Endothelial cell of umbilical vein (primary cell): ENCODE results near the gene ARHGEF26. TPM values are rescaled to one million over a fixed set of nuclear protein-coding genes. Genes with fewer than 3 reads are reported as not detected.

Experiments
- BruUV-seq: library from RNA; stranded (reverse); fragments of 400-500 nt; replicated peaks from 2 replicates; lab custom pipeline; 2021; lab: Mats Ljungman, UMichigan
- CTCF ChIA-PET: fragments of 300-600, 350-600 bp; sonication (Branson Sonifier 250); formaldehyde crosslinking; loops from one replicate; lab custom pipeline; 2021; ENCODE audit warnings: antibody characterized with exemption, inconsistent platforms; lab: Charles Lee
- POLR2A ChIA-PET: fragments of 300-600, 350-600 bp; sonication (Branson Sonifier 250); formaldehyde crosslinking; loops from one replicate; lab custom pipeline; 2021; ENCODE audit warnings: antibody characterized with exemption, inconsistent platforms; lab: Charles Lee
- DNase-seq: peaks from one replicate; pipeline ENCODE4 v3.0.0-alpha.2; 2011; ENCODE audit warnings: low read depth, low spot score
- FAIRE-seq: peaks from 2 replicates; lab custom pipeline; 2011; peaks lifted over from hg19 to GRCh38; lab: Jason Lieb, UNC
- H2AFZ ChIP-seq: 2 replicates; pipeline ENCODE4 v1.6.0; 2012; ENCODE audit warnings: low read depth, low read length, control low read depth, inconsistent platforms
- H3K27ac ChIP-seq: 2 replicates; pipeline ENCODE4 v1.5.1; 2011; ENCODE audit warnings: low read depth, mild to moderate bottlenecking, control low read depth, low read length, moderate library complexity; ENCODE audit not compliant: insufficient read depth
- H3K27me3 ChIP-seq, 2 experiments: 2 replicates each; pipeline versions ENCODE4 v1.6.0 to v1.6.1; 2011; ENCODE audit warnings: low read length in 2 of 2, mixed read lengths in 1 of 2; ENCODE audit not compliant: control insufficient read depth in 2 of 2, insufficient read depth in 2 of 2
- H3K36me3 ChIP-seq, 2 experiments: 2 replicates in 1 of 2; 3 replicates in 1 of 2; pipeline ENCODE4 v1.5.1; 2011; ENCODE audit warnings: low read length in 2 of 2, mild to moderate bottlenecking in 1 of 2, moderate library complexity in 1 of 2; ENCODE audit not compliant: control insufficient read depth in 2 of 2, insufficient read depth in 2 of 2; ENCODE audit errors: extremely low read depth in 1 of 2
- H3K4me1 ChIP-seq: 3 replicates; pipeline ENCODE4 v1.5.1; 2011; ENCODE audit warnings: mild to moderate bottlenecking, low read length; ENCODE audit not compliant: control insufficient read depth, insufficient read depth; ENCODE audit errors: extremely low read depth
- H3K4me2 ChIP-seq: 2 replicates; pipeline ENCODE4 v1.6.1; 2011; ENCODE audit warnings: low read length, control low read depth, mixed read lengths; ENCODE audit not compliant: insufficient read depth
- H3K4me3 ChIP-seq, 3 experiments: fragments of 200-600 bp in 1 of 3; sonication (generic), shearing (Covaris generic) in 1 of 3; replicated peaks in 1 of 3; 2 replicates each; pipeline ENCODE4 v1.5.1; 2011 to 2016; ENCODE audit warnings: control low read depth in 3 of 3, low read length in 3 of 3, mild to moderate bottlenecking in 2 of 3, inconsistent platforms in 1 of 3, low read depth in 1 of 3, moderate library complexity in 1 of 3; ENCODE audit not compliant: insufficient read depth in 1 of 3
- H3K79me2 ChIP-seq: 2 replicates; pipeline ENCODE4 v1.6.0; 2012; ENCODE audit warnings: low read length, inconsistent platforms; ENCODE audit not compliant: control insufficient read depth, insufficient read depth
- H3K9ac ChIP-seq: replicated peaks from 2 replicates; pipeline ENCODE3; 2011; ENCODE audit warnings: low read length, control low read depth; ENCODE audit not compliant: insufficient read depth; ENCODE audit errors: extremely low read depth
- H3K9me1 ChIP-seq: replicated peaks from 3 replicates; pipeline ENCODE4 v1.6.0; 2011; ENCODE audit warnings: mild to moderate bottlenecking, low read length; ENCODE audit not compliant: control insufficient read depth, insufficient read depth; ENCODE audit errors: extremely low read depth
- H3K9me3 ChIP-seq: replicated peaks from 2 replicates; pipeline ENCODE4 v1.5.1; 2012; ENCODE audit warnings: low read length, inconsistent platforms; ENCODE audit not compliant: control insufficient read depth, insufficient read depth
- H4K20me1 ChIP-seq: replicated peaks from 2 replicates; pipeline ENCODE3; 2011; ENCODE audit warnings: mild to moderate bottlenecking, low read length; ENCODE audit not compliant: control insufficient read depth, insufficient read depth; ENCODE audit errors: extremely low read depth
- EZH2 ChIP-seq: IDR thresholded peaks from 2 replicates; pipeline ENCODE4 v1.6.1; 2012; ENCODE audit warnings: borderline replicate concordance, low read depth, mild to moderate bottlenecking, moderate library complexity, low read length, inconsistent platforms; ENCODE audit not compliant: severe bottlenecking
- FOS ChIP-seq: IDR thresholded peaks from 2 replicates; pipeline ENCODE4 v1.6.1; 2011; ENCODE audit warnings: mild to moderate bottlenecking, low read length, moderate library complexity, borderline replicate concordance; ENCODE audit not compliant: insufficient read depth
- GATA2 ChIP-seq: IDR thresholded peaks from 2 replicates; pipeline ENCODE4 v1.7.0; 2011; ENCODE audit warnings: low read depth, mild to moderate bottlenecking, moderate library complexity, mixed read lengths, low read length; ENCODE audit not compliant: insufficient read length, insufficient read depth
- JUN ChIP-seq: IDR thresholded peaks from 2 replicates; pipeline ENCODE4 v1.6.1; 2011; ENCODE audit warnings: borderline replicate concordance, low read depth; ENCODE audit not compliant: insufficient read length, insufficient read depth
- MYC ChIP-seq: IDR thresholded peaks from one replicate; pipeline ENCODE4 v1.6.1; 2011; ENCODE audit warnings: mild to moderate bottlenecking, low read depth, low read length
- POLR2A ChIP-seq: IDR thresholded peaks from 2 replicates; pipeline ENCODE4 v1.6.1; 2012; ENCODE audit warnings: low read depth, mild to moderate bottlenecking, control low read depth, low read length
- POLR2AphosphoS5 ChIP-seq: IDR thresholded peaks from 2 replicates; pipeline ENCODE4 v1.6.1; 2012; ENCODE audit warnings: low read depth, mild to moderate bottlenecking, control low read depth, low read length, moderate library complexity; ENCODE audit not compliant: insufficient read depth
- dilution Hi-C: fragments of 300-500 bp; cut with MboI; formaldehyde crosslinking; loops from one replicate; pipeline ENCODE4 v1.15.0; 2019; ENCODE audit warnings: low sequenced_read_pairs; ENCODE audit not compliant: extremely low pct_ligation_motif_present
- intact Hi-C: fragments of 100-400 bp; cut with micrococcal nuclease; formaldehyde crosslinking; loops from one replicate; pipeline ENCODE4 v1.10.0; 2022
- polyA plus RNA-seq, 4 experiments: library from polyadenylated mRNA; depleted of rRNA in 3 of 4; stranded (reverse) in 3 of 4; unstranded in 1 of 4; fragments of >200 nt; gene quantifications; 2 replicates each; pipeline versions ENCODE4 v1.2.1 to v1.2.3, GENCODE V29; 2011 to 2012; ENCODE audit warnings: missing spikeins in 1 of 4
- total RNA-seq: library from RNA; stranded (reverse); gene quantifications from 2 replicates; pipeline ENCODE4 v1.2.3, GENCODE V29; 2021
- TF ChIP-seq, protein P1 (sequence below), 2 donors: IDR thresholded peaks; 1 replicate in 1 of 2; 2 replicates in 1 of 2; pipeline ENCODE4 v1.5.1; 2011; ENCODE audit warnings: low read length in 2 of 2, mild to moderate bottlenecking in 2 of 2, moderate library complexity in 2 of 2, control low read depth in 1 of 2, inconsistent platforms in 1 of 2, low read depth in 1 of 2; ENCODE audit not compliant: insufficient read depth in 1 of 2; ENCODE audit errors: extremely low read depth in 1 of 2
- TF ChIP-seq, protein P2 (sequence below): IDR thresholded peaks from 2 replicates; pipeline ENCODE4 v1.6.1; 2011; ENCODE audit not compliant: insufficient read depth, insufficient read length

ARHGEF26 gene
- total and polyA plus RNA-seq, 2 donors (not counting 3 experiments of a cell fraction or from before 2014, with no cell fraction given), result 0.57 to 2.9 TPM

DNA sequence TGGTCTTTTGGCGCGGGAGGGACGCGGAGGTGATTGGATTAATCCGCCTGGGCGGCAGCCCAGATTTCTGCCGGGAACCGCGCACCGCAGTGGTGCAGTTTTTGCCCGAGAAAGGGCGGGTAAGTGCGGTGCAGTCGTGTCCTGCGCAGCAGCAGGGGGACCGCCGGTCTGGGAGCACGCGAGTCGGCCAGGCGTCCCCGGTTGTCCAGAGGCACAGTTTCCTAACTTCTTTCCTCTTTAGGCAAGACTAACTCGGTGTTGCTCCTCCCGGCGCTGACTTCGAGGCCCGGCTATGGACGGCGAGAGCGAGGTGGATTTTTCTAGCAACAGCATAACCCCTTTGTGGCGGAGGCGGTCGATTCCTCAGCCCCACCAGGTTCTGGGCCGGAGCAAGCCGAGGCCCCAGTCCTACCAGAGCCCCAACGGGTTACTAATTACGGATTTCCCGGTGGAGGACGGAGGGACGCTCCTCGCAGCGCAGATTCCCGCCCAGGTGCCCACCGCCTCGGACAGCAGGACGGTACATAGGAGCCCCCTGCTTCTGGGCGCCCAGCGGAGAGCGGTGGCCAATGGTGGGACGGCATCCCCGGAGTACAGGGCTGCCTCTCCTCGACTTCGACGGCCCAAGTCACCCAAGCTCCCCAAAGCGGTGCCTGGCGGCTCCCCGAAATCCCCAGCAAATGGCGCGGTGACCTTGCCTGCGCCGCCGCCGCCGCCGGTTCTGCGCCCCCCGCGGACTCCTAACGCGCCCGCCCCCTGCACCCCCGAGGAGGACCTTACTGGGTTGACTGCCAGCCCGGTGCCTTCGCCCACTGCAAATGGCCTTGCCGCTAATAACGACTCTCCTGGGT is 736 bp downstream of the ARHGEF26 start:
- Histone ChIP-seq H3K9me1 (no peaks in the 10 kb centered on the region), H3K9ac (peak overlapping the region; percentile 42), H3K27ac (no peak overlapping the region), H3K79me2 (no peaks in the 10 kb centered on the region), H3K4me3 (peak overlapping the region; percentile 35 to 68 (median 54)), H2AFZ (peak overlapping the region; percentile 99), H3K4me1 (peaks cover 3% of the 10 kb centered on the region), H3K4me2 (peak overlapping the region; percentile 39), H3K9me3 (no peaks in the 10 kb centered on the region), H3K27me3 (no peaks in the 10 kb centered on the region), H4K20me1 (no peaks in the 10 kb centered on the region), H3K36me3 (no peaks in the 10 kb centered on the region)
- no peak for TF ChIP-seq FOS
- no peak for TF ChIP-seq JUN
- TF ChIP-seq POLR2A, result no peak
- no peak for TF ChIP-seq GATA2
- TF ChIP-seq EZH2, result no peak
- no peak for TF ChIP-seq POLR2AphosphoS5
- TF ChIP-seq, protein P1, sequence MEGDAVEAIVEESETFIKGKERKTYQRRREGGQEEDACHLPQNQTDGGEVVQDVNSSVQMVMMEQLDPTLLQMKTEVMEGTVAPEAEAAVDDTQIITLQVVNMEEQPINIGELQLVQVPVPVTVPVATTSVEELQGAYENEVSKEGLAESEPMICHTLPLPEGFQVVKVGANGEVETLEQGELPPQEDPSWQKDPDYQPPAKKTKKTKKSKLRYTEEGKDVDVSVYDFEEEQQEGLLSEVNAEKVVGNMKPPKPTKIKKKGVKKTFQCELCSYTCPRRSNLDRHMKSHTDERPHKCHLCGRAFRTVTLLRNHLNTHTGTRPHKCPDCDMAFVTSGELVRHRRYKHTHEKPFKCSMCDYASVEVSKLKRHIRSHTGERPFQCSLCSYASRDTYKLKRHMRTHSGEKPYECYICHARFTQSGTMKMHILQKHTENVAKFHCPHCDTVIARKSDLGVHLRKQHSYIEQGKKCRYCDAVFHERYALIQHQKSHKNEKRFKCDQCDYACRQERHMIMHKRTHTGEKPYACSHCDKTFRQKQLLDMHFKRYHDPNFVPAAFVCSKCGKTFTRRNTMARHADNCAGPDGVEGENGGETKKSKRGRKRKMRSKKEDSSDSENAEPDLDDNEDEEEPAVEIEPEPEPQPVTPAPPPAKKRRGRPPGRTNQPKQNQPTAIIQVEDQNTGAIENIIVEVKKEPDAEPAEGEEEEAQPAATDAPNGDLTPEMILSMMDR (IDR thresholded peaks at IDR 0.05; ENCODE audit: extremely low read depth in 1 of 2, insufficient read depth in 1 of 2, low read depth in 1 of 2, low read length in 2 of 2), result no peak
- TF ChIP-seq MYC, result no peak
- TF ChIP-seq, protein P2, sequence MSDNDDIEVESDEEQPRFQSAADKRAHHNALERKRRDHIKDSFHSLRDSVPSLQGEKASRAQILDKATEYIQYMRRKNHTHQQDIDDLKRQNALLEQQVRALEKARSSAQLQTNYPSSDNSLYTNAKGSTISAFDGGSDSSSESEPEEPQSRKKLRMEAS, result no peak
- CTCF ChIA-PET, result interaction anchor here (0.8 to 2.2 kb wide), 7 partner anchors 9 to 133 kb away, joined by 3 to 22 read pairs (median 8); no protein-coding TSS in a partner anchor
- intact Hi-C loops, result loop anchor here (10.0 kb wide), 2 partner anchors 133 to 203 kb away; partner anchors contain the start of gene DHX36
- FAIRE-seq, result peak; percentile 21
- TSS peak; percentile 11 for BruUV-seq
- DNase-seq, result peak; percentile 19
- POLR2A ChIA-PET, result interaction anchor here (0.7 kb wide), 1 partner anchor 18 kb away, joined by 3 read pairs; no protein-coding TSS in a partner anchor
- dilution Hi-C loops, result no loop called here
